HepG2 (cell line): ENCODE measurements around the gene LOC128125822.
A peak's percentile ranks its signal among the peaks of the same experiment; 100 is the strongest.

ENCODE experiments used
- CBX1 ChIP-seq: IDR thresholded peaks from one replicate; pipeline ENCODE4 v1.6.1; 2016; ENCODE audit warnings: antibody characterized with exemption, low read depth
- CHCHD3 ChIP-seq: sonication (generic); formaldehyde crosslinking; IDR thresholded peaks from 2 replicates; pipeline ENCODE4 v1.8.0; 2022; ENCODE audit warnings: mild to moderate bottlenecking, missing genetic modification reagents, moderate library complexity
- DR1 ChIP-seq: sonication (generic); formaldehyde crosslinking; IDR thresholded peaks from 2 replicates; pipeline ENCODE4 v1.8.0; 2021; ENCODE audit warnings: mild to moderate bottlenecking, missing genetic modification reagents, inconsistent platforms
- ELF3 ChIP-seq: IDR thresholded peaks from 2 replicates; pipeline ENCODE4 v1.6.1; 2016; ENCODE audit warnings: missing genetic modification reagents, missing compliant biosample characterization
- FIP1L1 ChIP-seq: fragments of 200-400 bp; formaldehyde crosslinking; IDR thresholded peaks from 2 replicates; pipeline ENCODE4 v1.6.1; 2018; ENCODE audit warnings: low read depth, mild to moderate bottlenecking, low read length, moderate library complexity, borderline replicate concordance; ENCODE audit not compliant: insufficient read depth
- FOXA1 ChIP-seq, 2 experiments: fragments of 450-650 bp in 1 of 2; sonication (generic) in 1 of 2; formaldehyde crosslinking in 1 of 2; IDR thresholded peaks; 2 replicates each; pipeline versions ENCODE4 v1.4.0 to v1.6.1; 2016 to 2020; ENCODE audit warnings: missing genetic modification reagents in 1 of 2
- JARID2 ChIP-seq: sonication (generic); formaldehyde crosslinking; IDR thresholded peaks from 2 replicates; pipeline ENCODE4 v1.8.1; 2023; ENCODE audit warnings: missing genetic modification reagents, inconsistent platforms; ENCODE audit not compliant: insufficient replicate concordance
- KDM2A ChIP-seq: sonication (generic); formaldehyde crosslinking; IDR thresholded peaks from 2 replicates; pipeline ENCODE4 v1.4.0; 2020; ENCODE audit warnings: low read depth, missing genetic modification reagents, borderline replicate concordance
- KDM3A ChIP-seq: IDR thresholded peaks from 2 replicates; pipeline ENCODE4 v1.6.1; 2018; ENCODE audit warnings: low read depth, missing compliant biosample characterization
- MED8 ChIP-seq: sonication (generic); formaldehyde crosslinking; IDR thresholded peaks from 2 replicates; pipeline ENCODE4 v1.8.1; 2023; ENCODE audit warnings: mild to moderate bottlenecking, missing genetic modification reagents; ENCODE audit not compliant: insufficient replicate concordance
- NFIB ChIP-seq: sonication (generic); formaldehyde crosslinking; IDR thresholded peaks from 2 replicates; pipeline ENCODE4 v1.9.0; 2021; ENCODE audit warnings: missing genetic modification reagents, mild to moderate bottlenecking, borderline replicate concordance
- PTBP1 ChIP-seq: fragments of 200-400 bp; formaldehyde crosslinking; IDR thresholded peaks from 2 replicates; pipeline ENCODE4 v1.6.1; 2018; ENCODE audit warnings: low read length, low read depth; ENCODE audit not compliant: poor library complexity, severe bottlenecking
- SMAD1 ChIP-seq: sonication (generic); formaldehyde crosslinking; IDR thresholded peaks from 2 replicates; pipeline ENCODE4 v1.4.0; 2020; ENCODE audit warnings: missing genetic modification reagents, low read depth, mild to moderate bottlenecking, borderline replicate concordance
- SNAI1 ChIP-seq: sonication (generic); formaldehyde crosslinking; IDR thresholded peaks from 2 replicates; pipeline ENCODE4 v1.5.0; 2020; ENCODE audit warnings: mild to moderate bottlenecking, missing genetic modification reagents, borderline replicate concordance
- SOX5 ChIP-seq: IDR thresholded peaks from 2 replicates; pipeline ENCODE4 v1.6.1; 2016; ENCODE audit warnings: borderline replicate concordance
- ZBTB7A ChIP-seq: sonication (generic); formaldehyde crosslinking; IDR thresholded peaks from 2 replicates; pipeline ENCODE4 v1.8.0; 2022; ENCODE audit warnings: mild to moderate bottlenecking, missing genetic modification reagents
- ZMYM4 ChIP-seq: sonication (generic); formaldehyde crosslinking; IDR thresholded peaks from 2 replicates; pipeline ENCODE4 v1.8.1; 2023; ENCODE audit warnings: mild to moderate bottlenecking, missing genetic modification reagents
- ZNF670 ChIP-seq: sonication (generic); formaldehyde crosslinking; IDR thresholded peaks from 2 replicates; pipeline ENCODE4 v1.8.0; 2022; ENCODE audit warnings: mild to moderate bottlenecking, missing genetic modification reagents, borderline replicate concordance
- ZNF850 ChIP-seq: sonication (generic); formaldehyde crosslinking; conservative IDR thresholded peaks from 2 replicates; pipeline ENCODE4 v1.9.0; 2021; ENCODE audit warnings: mild to moderate bottlenecking, missing genetic modification reagents
- TF ChIP-seq, protein P1 (sequence below): sonication (generic); IDR thresholded peaks from 2 replicates; pipeline ENCODE4 v1.6.1; 2016; ENCODE audit warnings: low read depth, borderline replicate concordance
- TF ChIP-seq, protein P2 (sequence below), 2 experiments: sonication (generic) in 1 of 2; formaldehyde crosslinking in 1 of 2; IDR thresholded peaks; 2 replicates each; pipeline versions ENCODE4 v1.6.1 to v1.9.0; 2014 to 2022; ENCODE audit warnings: antibody characterized with exemption in 1 of 2, borderline replicate concordance in 1 of 2, inconsistent platforms in 1 of 2, low read depth in 1 of 2, missing genetic modification reagents in 1 of 2
- TF ChIP-seq, protein P3 (sequence below): sonication (generic); formaldehyde crosslinking; IDR thresholded peaks from 2 replicates; pipeline ENCODE4 v1.8.0; 2022; ENCODE audit warnings: missing genetic modification reagents, mild to moderate bottlenecking, borderline replicate concordance

The LOC128125822 gene

DNA sequence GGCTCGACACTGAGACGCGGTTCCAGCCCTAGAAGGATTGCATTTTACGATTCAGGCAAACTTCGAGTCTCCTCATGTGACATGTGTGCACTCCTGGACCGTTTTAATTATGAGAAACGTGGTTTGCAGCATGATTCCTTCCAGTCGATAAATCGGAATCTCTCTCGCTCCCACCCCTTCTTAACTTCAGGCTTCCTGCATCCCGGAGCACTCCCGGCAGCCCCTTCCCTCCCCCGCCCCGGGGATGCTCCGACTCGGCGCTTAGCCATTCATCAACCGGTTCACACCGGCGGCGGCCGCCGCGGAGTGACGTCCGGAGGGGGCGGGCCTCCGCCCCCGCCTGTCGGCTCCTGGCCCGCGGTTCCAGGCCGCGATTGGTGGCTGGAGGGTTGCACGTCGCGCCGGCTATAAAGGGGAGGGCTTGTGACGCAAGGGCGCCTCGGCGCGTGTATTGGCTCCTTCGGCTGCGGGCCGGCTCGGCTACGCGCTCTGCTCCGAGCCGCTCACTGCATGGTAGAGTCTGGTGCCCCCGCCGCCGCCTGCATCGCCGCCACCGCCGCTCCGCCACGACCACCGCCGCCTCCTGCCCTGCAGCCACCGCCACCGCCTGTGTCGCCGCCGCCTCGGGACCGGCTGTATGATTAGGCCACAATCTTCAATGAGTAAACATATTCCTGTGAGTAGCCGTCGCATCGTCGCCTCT, at the start of gene LOC128125822, which contains the start of gene PTP4A1 (continued):
- TF ChIP-seq, protein P1, sequence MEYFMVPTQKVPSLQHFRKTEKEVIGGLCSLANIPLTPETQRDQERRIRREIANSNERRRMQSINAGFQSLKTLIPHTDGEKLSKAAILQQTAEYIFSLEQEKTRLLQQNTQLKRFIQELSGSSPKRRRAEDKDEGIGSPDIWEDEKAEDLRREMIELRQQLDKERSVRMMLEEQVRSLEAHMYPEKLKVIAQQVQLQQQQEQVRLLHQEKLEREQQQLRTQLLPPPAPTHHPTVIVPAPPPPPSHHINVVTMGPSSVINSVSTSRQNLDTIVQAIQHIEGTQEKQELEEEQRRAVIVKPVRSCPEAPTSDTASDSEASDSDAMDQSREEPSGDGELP, result peak; percentile 16; the same call in 1 of the 2 replicates
- peak; percentile 91; the same call in 1 of the 2 replicates for TF ChIP-seq ZNF670
- TF ChIP-seq, protein P2, sequence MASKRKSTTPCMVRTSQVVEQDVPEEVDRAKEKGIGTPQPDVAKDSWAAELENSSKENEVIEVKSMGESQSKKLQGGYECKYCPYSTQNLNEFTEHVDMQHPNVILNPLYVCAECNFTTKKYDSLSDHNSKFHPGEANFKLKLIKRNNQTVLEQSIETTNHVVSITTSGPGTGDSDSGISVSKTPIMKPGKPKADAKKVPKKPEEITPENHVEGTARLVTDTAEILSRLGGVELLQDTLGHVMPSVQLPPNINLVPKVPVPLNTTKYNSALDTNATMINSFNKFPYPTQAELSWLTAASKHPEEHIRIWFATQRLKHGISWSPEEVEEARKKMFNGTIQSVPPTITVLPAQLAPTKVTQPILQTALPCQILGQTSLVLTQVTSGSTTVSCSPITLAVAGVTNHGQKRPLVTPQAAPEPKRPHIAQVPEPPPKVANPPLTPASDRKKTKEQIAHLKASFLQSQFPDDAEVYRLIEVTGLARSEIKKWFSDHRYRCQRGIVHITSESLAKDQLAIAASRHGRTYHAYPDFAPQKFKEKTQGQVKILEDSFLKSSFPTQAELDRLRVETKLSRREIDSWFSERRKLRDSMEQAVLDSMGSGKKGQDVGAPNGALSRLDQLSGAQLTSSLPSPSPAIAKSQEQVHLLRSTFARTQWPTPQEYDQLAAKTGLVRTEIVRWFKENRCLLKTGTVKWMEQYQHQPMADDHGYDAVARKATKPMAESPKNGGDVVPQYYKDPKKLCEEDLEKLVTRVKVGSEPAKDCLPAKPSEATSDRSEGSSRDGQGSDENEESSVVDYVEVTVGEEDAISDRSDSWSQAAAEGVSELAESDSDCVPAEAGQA (IDR thresholded peaks at IDR 0.05; ENCODE audit: low read depth), result peak; percentile 79
- TF ChIP-seq, protein P2 (CRISPR knock-in tag; IDR thresholded peaks at IDR 0.05; ENCODE audit: borderline replicate concordance), result no peak
- no peak for TF ChIP-seq FOXA1 (IDR thresholded peaks at IDR 0.05)
- peak; percentile 43 for TF ChIP-seq FOXA1 (CRISPR knock-in tag; IDR thresholded peaks at IDR 0.05)
- peak; percentile 98 for TF ChIP-seq ZMYM4 (CRISPR knock-in tag)
- no peak for TF ChIP-seq JARID2 (CRISPR knock-in tag)
- no peak; the same call in 1 of the 2 replicates for TF ChIP-seq SOX5 (CRISPR knock-in tag)
- TF ChIP-seq PTBP1, result no peak
- TF ChIP-seq FIP1L1, result peak; percentile 72; the same call in 1 of the 2 replicates
- TF ChIP-seq ZNF850 (CRISPR knock-in tag), result no peak
- TF ChIP-seq MED8 (CRISPR knock-in tag), result peak; percentile 87
- TF ChIP-seq NFIB (CRISPR knock-in tag), result no peak
- TF ChIP-seq ZBTB7A (CRISPR knock-in tag), result no peak
- TF ChIP-seq SNAI1 (CRISPR knock-in tag), result no peak; the same call in 1 of the 2 replicates
- peak; percentile 77; the same call in 1 of the 2 replicates for TF ChIP-seq ELF3
- no peak for TF ChIP-seq CHCHD3
- no peak for TF ChIP-seq CBX1
- TF ChIP-seq DR1 (CRISPR knock-in tag), result peak; percentile 97
- TF ChIP-seq KDM3A (CRISPR knock-in tag), result no peak
- no peak; the same call in 1 of the 2 replicates for TF ChIP-seq SMAD1 (CRISPR knock-in tag)
- TF ChIP-seq, protein P3, sequence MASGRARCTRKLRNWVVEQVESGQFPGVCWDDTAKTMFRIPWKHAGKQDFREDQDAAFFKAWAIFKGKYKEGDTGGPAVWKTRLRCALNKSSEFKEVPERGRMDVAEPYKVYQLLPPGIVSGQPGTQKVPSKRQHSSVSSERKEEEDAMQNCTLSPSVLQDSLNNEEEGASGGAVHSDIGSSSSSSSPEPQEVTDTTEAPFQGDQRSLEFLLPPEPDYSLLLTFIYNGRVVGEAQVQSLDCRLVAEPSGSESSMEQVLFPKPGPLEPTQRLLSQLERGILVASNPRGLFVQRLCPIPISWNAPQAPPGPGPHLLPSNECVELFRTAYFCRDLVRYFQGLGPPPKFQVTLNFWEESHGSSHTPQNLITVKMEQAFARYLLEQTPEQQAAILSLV, result no peak
- peak; percentile 80 for TF ChIP-seq KDM2A
